LNCAP (cell line): Measurements from ENCODE around the gene XPO6.

Source experiments
- CTCF ChIP-seq: fragments of 450-650 bp; IDR thresholded peaks from 2 replicates; pipeline ENCODE4 v1.5.1; 2017; ENCODE audit warnings: mild to moderate bottlenecking

The XPO6 gene

GRCh38 chr16:28110977-28111376 lies 100.8 kb downstream of the XPO6 start:
- TF ChIP-seq CTCF: no peak

- no peak for TF ChIP-seq CTCF
Measured at GRCh38 chr16:28110479-28110878, 101.3 kb downstream of the XPO6 start.

- TF ChIP-seq CTCF: no peak
Measured at GRCh38 chr16:28110074-28110473, 101.7 kb downstream of the XPO6 start.

- no peak for TF ChIP-seq CTCF
Measured at GRCh38 chr16:28108590-28109247, 103.0 kb downstream of the XPO6 start.

- no peak for TF ChIP-seq CTCF
Measured at GRCh38 chr16:28107232-28107631, 104.5 kb downstream of the XPO6 start.

GRCh38 chr16:28106467-28107215 lies 105.1 kb downstream of the XPO6 start:
- TF ChIP-seq CTCF: no peak

- no peak for TF ChIP-seq CTCF
Measured at GRCh38 chr16:28105954-28106353, 105.8 kb downstream of the XPO6 start.
